Tibial nerve (tissue), 4 donors: ENCODE measurements around the gene SMAD2.

ENCODE experiments used
- CTCF ChIP-seq, 5 experiments: fragments of 200-600 bp in 3 of 5; fragments of 450-650 bp in 2 of 5; sonication (generic) in 3 of 5; IDR thresholded peaks; one replicate each; pipeline ENCODE4 v1.5.1; 2016 to 2019; ENCODE audit warnings: antibody characterized with exemption in 5 of 5, mild to moderate bottlenecking in 3 of 5, moderate library complexity in 2 of 5
- EP300 ChIP-seq, 2 donors: sonication (generic); formaldehyde crosslinking; IDR thresholded peaks; one replicate each; pipeline ENCODE4 v1.6.1; 2017; ENCODE audit warnings: antibody characterized with exemption in 2 of 2, mild to moderate bottlenecking in 1 of 2

DNA sequence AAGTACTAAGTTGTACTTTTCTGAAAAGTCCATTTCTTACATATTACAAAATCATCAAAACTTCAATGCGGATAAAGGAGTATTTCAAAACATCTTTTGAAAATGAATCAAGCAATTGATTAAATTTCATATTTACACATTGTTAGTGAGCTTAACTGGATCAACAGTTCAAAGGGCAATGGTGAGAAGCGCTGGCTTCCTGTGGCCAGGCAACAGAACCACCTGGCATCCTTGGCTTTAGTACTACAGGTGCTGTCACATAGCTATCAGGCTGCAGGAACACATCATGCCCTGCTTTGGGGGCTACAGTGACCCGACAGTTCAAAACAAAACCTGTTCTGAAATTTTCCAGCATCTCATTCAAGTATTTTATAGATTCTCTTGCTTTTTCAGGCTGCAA lies 59.2 kb downstream of the SMAD2 start:
- TF ChIP-seq CTCF (IDR thresholded peaks at IDR 0.05) (no peak), EP300 (IDR thresholded peaks at IDR 0.05) (no peak)
